ENCODE results near the gene TUBB. TPM values are rescaled to one million over a fixed set of nuclear protein-coding genes. Genes with fewer than 3 reads are reported as not detected.

TUBB gene
- total RNA-seq, 1 experiment from 2014 or later: 853 TPM

- Histone ChIP-seq H3K9me3 (ENCODE audit: control insufficient read depth, insufficient read depth, low read depth, low read length) (no peaks in the 10 kb centered on the region), H3K4me3 (ENCODE audit: low read depth in 2 of 2, low read length in 2 of 2) (peak overlapping the region; percentile 81 to 85), H3K27ac (ENCODE audit: low read length) (peak overlapping the region; percentile 90), H3K27me3 (ENCODE audit: control insufficient read depth, insufficient read depth, low read length) (no peaks in the 10 kb centered on the region), H3K36me3 (ENCODE audit: control insufficient read depth, insufficient read depth, low read length) (peaks cover 25% of the 10 kb centered on the region), H3K4me1 (ENCODE audit: control insufficient read depth, insufficient read depth, low read length) (peaks cover 36% of the 10 kb centered on the region)
- BruUV-seq (replicated peaks): no TSS peak
- TF ChIP-seq REST (IDR thresholded peaks at IDR 0.05; ENCODE audit: insufficient read depth in 1 of 2, low read depth in 2 of 2, low read length in 1 of 2) (no peak), POLR2AphosphoS5 (IDR thresholded peaks at IDR 0.05; ENCODE audit: low read depth, low read length) (peak; percentile 30; the same call in 1 of the 2 replicates), SIN3A (IDR thresholded peaks at IDR 0.05; ENCODE audit: borderline replicate concordance, insufficient read depth, low read depth, low read length) (0 out of 2 replicates have a peak, but pooled peaks have one; percentile 41)
- ATAC-seq: peak; percentile 0
- CTCF ChIA-PET: no interaction called here
- intact Hi-C loops (cut with micrococcal nuclease; ENCODE audit: unreplicated experiment): loop anchor here (5.0 kb wide), 1 partner anchor 40 kb away; no protein-coding TSS in a partner anchor
- DNase-seq (ENCODE audit: low read depth, low spot score): no peak
- POLR2A ChIA-PET: no interaction called here
- in situ Hi-C loops (cut with HindIII; ENCODE audit: low pct_unique_long_range_greater_than_20kb, low sequenced_read_pairs): no loop called here
Observed at GRCh38 chr6:30741789-30742315, 21.7 kb downstream of the TUBB start.

- H3K4me3 ChIP-seq (ENCODE audit: low read depth in 2 of 2, low read length in 2 of 2): peak within 1 kb of the TSS; percentile 81 to 85
- peaks cover 39% of the 10 kb centered on the region for H3K4me1 ChIP-seq (ENCODE audit: control insufficient read depth, insufficient read depth, low read length)
- ATAC-seq (peak; percentile 80), DNase-seq (ENCODE audit: low read depth, low spot score) (peak; percentile 85)
- no peaks in the 10 kb centered on the region for H3K9me3 ChIP-seq (ENCODE audit: control insufficient read depth, insufficient read depth, low read depth, low read length)
- no peaks in the 10 kb centered on the region for H3K27me3 ChIP-seq (ENCODE audit: control insufficient read depth, insufficient read depth, low read length)
- H3K36me3 ChIP-seq (ENCODE audit: control insufficient read depth, insufficient read depth, low read length): peaks cover 25% of the 10 kb centered on the region
- POLR2A ChIA-PET: interaction anchor here (0.6 to 1.3 kb wide), 5 partner anchors 10 to 76 kb away, joined by 3 to 10 read pairs (median 7); no protein-coding TSS in a partner anchor
- intact Hi-C loops (cut with micrococcal nuclease; ENCODE audit: unreplicated experiment) (loop anchor here (5.0 kb wide), 1 partner anchor 40 kb away; no protein-coding TSS in a partner anchor), in situ Hi-C loops (cut with HindIII; ENCODE audit: low pct_unique_long_range_greater_than_20kb, low sequenced_read_pairs) (no loop called here)
- TF ChIP-seq REST (IDR thresholded peaks at IDR 0.05; ENCODE audit: insufficient read depth in 1 of 2, low read depth in 2 of 2, low read length in 1 of 2) (no peak; a peak in 1 of 4 replicates), SIN3A (IDR thresholded peaks at IDR 0.05; ENCODE audit: borderline replicate concordance, insufficient read depth, low read depth, low read length) (peak; percentile 97), TCF7L2 (IDR thresholded peaks at IDR 0.05; ENCODE audit: low read depth, low read length) (no peak), CTCF (IDR thresholded peaks at IDR 0.05) (no peak), POLR2AphosphoS5 (IDR thresholded peaks at IDR 0.05; ENCODE audit: low read depth, low read length) (peak; percentile 91)
- H3K27ac ChIP-seq (ENCODE audit: low read length): peak within 1 kb of the TSS; percentile 97
- BruUV-seq (replicated peaks): no TSS peak
- CTCF ChIA-PET: no interaction called here
Observed at GRCh38 chr6:30742316-30743098, 22.4 kb downstream of the TUBB start, which contains the start of gene FLOT1. TSS of gene FLOT1 (minus strand) at chr6:30742687. CDS start at chr6:30742189, 498 bp downstream.

Data from Panc1 (cell line).